Measurements from ENCODE around the gene ERICH2.

GRCh38 chr2:170830166-170830565, 60.0 kb downstream of the ERICH2 start:
- TF ChIP-seq ZNF639 (tag by site-specific recombination; IDR thresholded peaks at IDR 0.05) (no peak), YY2 (tag by site-specific recombination; IDR thresholded peaks at IDR 0.05) (no peak), ZNF23 (tag by site-specific recombination; IDR thresholded peaks at IDR 0.05; ENCODE audit: borderline replicate concordance) (no peak), ZBTB44 (tag by site-specific recombination; IDR thresholded peaks at IDR 0.05) (no peak)

All from HEK293 (cell line).